ENCODE data around the gene ERGIC1. TPM values are rescaled to one million over a fixed set of nuclear protein-coding genes. Genes with fewer than 3 reads are reported as not detected.

Gene ERGIC1
- total and polyA plus RNA-seq, 2 of the 13 experiments (the other 11 are each of a cell fraction or from before 2014, with no cell fraction given), result 78.5 to 184 TPM

- no peaks in the 10 kb centered on the region for H3K9me3 ChIP-seq (ENCODE audit: low read length)
- 95% methylated on average over 13 of the region's 15 CpGs for WGBS (ENCODE audit: low lambda C conversion rate)
- no peak overlapping the region for H3K4me3 ChIP-seq (replicated peaks in 1 of 3; ENCODE audit: insufficient read depth in 1 of 3, low read depth in 2 of 3, low read length in 3 of 3)
- TF ChIP-seq ZBTB8A (CRISPR knock-in tag; IDR thresholded peaks at IDR 0.05; ENCODE audit: borderline replicate concordance, low read depth) (no peak), IRX3 (CRISPR knock-in tag; IDR thresholded peaks at IDR 0.05; ENCODE audit: borderline replicate concordance, low read depth) (no peak), SCMH1 (CRISPR knock-in tag; IDR thresholded peaks at IDR 0.05; ENCODE audit: borderline replicate concordance) (no peak), MAFF (IDR thresholded peaks at IDR 0.05; ENCODE audit: low read depth, low read length) (no peak), ZFYVE20 (CRISPR knock-in tag; IDR thresholded peaks at IDR 0.05; ENCODE audit: borderline replicate concordance, low read depth) (no peak), SRY (CRISPR knock-in tag; IDR thresholded peaks at IDR 0.05) (no peak), ONECUT2 (CRISPR knock-in tag; IDR thresholded peaks at IDR 0.05) (no peak), ZNF614 (CRISPR knock-in tag; IDR thresholded peaks at IDR 0.05; ENCODE audit: borderline replicate concordance) (no peak), ZBTB34 (CRISPR knock-in tag; IDR thresholded peaks at IDR 0.05) (no peak), SMARCE1 (IDR thresholded peaks at IDR 0.05; ENCODE audit: borderline replicate concordance) (no peak), TCF7L2 (IDR thresholded peaks at IDR 0.05; ENCODE audit: low read depth, low read length) (no peak), ZNF263 (CRISPR knock-in tag; IDR thresholded peaks at IDR 0.05) (no peak), KLF9 (CRISPR knock-in tag; IDR thresholded peaks at IDR 0.05; ENCODE audit: low read depth) (no peak), ZNF639 (CRISPR knock-in tag; conservative IDR thresholded peaks at IDR 0.05) (no peak), SMAD9 (CRISPR knock-in tag; IDR thresholded peaks at IDR 0.05) (no peak)
- TF ChIP-seq, protein P1, sequence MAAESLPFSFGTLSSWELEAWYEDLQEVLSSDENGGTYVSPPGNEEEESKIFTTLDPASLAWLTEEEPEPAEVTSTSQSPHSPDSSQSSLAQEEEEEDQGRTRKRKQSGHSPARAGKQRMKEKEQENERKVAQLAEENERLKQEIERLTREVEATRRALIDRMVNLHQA (CRISPR knock-in tag; IDR thresholded peaks at IDR 0.05), result no peak
- CTCF ChIA-PET (ENCODE audit: low intra/inter-chr PET ratio, low total read pairs), result no interaction called here
- no peak overlapping the region for H3K4me2 ChIP-seq (ENCODE audit: low read depth, low read length)
- H3K27ac ChIP-seq (ENCODE audit: extremely low read length, insufficient read depth, low read length), result no peak overlapping the region
- no peak overlapping the region for H3K9ac ChIP-seq (ENCODE audit: insufficient read depth, low read depth, low read length)
- H3K79me2 ChIP-seq (ENCODE audit: insufficient read depth, low read length), result peaks cover 87% of the 10 kb centered on the region
- intact Hi-C loops (cut with micrococcal nuclease; ENCODE audit: unreplicated experiment), result no loop called here
- DNase-seq (ENCODE audit: low spot score), result no peak
- POLR2A ChIA-PET, result interaction anchor here (1.7 to 2.1 kb wide), 2 partner anchors 9 to 12 kb away, joined by 5 to 9 read pairs; no protein-coding TSS in a partner anchor
- BruUV-seq (replicated peaks), result no TSS peak
- no peaks in the 10 kb centered on the region for H3K27me3 ChIP-seq (ENCODE audit: control insufficient read depth in 1 of 2, insufficient read depth in 2 of 2, low read length in 2 of 2)
- peaks cover 10% of the 10 kb centered on the region for H4K20me1 ChIP-seq (ENCODE audit: insufficient read depth, low read length)
- no peak overlapping the region for H2AFZ ChIP-seq (ENCODE audit: low read length)
- ATAC-seq, result no peak
- FAIRE-seq, result no peak
- peaks cover 92% of the 10 kb centered on the region for H3K4me1 ChIP-seq (ENCODE audit: insufficient read depth, low read length)
- in situ Hi-C loops (cut with HindIII; ENCODE audit: extremely low pct_ligation_motif_present, low pct_unique_long_range_greater_than_20kb), result loop anchor here (10.0 kb wide), 1 partner anchor 75 kb away; the partner anchor contains the start of gene DUSP1
- peaks cover 2 to 15% of the 10 kb centered on the region in 2 experiments; a peak in 2 of 5 replicates for H3K36me3 ChIP-seq (replicated peaks in 1 of 2; ENCODE audit: control insufficient read depth in 1 of 2, insufficient read depth in 2 of 2, low read length in 2 of 2)
Observed at GRCh38 chr5:172849606-172850453, 15.8 kb downstream of the ERGIC1 start.
